Upper lobe of left lung (tissue), 4 donors: ENCODE results near the gene UST.

ENCODE experiments used
- CTCF ChIP-seq, 6 experiments: fragments of 450-650 bp in 4 of 6; fragments of 200-600 bp in 2 of 6; sonication (generic) in 2 of 6; IDR thresholded peaks; one replicate each; pipeline ENCODE4 v1.5.1; 2016 to 2019; ENCODE audit warnings: antibody characterized with exemption in 6 of 6
- POLR2A ChIP-seq, 4 donors: fragments of 450-650 bp; IDR thresholded peaks; one replicate each; pipeline ENCODE4 v1.5.1; 2016 to 2017; ENCODE audit warnings: antibody characterized with exemption in 4 of 4, mild to moderate bottlenecking in 2 of 4
- POLR2AphosphoS5 ChIP-seq, 2 donors: sonication (generic); formaldehyde crosslinking; IDR thresholded peaks; one replicate each; pipeline ENCODE4 v1.5.1; 2017; ENCODE audit warnings: antibody characterized with exemption in 2 of 2

DNA sequence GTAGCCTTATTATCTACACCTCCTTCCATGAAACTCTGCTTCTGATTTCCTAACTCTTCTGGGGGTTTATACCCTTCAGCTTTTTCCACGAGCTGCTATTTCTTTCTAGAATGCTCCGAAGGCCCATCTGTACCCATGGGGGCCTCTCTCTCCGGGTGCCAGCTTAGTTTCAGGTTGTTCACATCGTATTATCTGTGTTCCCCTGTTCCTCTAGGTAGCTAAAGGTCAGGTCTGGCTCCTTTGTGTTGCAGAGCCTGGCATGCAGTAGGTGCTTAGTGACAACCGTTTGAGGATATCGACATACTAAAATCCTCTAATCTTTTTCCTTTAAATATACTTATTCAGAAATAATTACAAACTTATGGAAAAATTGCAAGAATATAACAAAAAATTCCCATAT, 73.0 kb downstream of the UST start:
- no peak for TF ChIP-seq POLR2A (IDR thresholded peaks at IDR 0.05)
- TF ChIP-seq CTCF (IDR thresholded peaks at IDR 0.05): no peak
- no peak for TF ChIP-seq POLR2AphosphoS5 (IDR thresholded peaks at IDR 0.05)
